Testis (tissue), 2 donors: ENCODE data around the gene SMOC2.

Experiments
- POLR2A ChIP-seq: fragments of 450-650 bp; IDR thresholded peaks from one replicate; pipeline ENCODE4 v1.6.1; 2017; ENCODE audit warnings: antibody characterized with exemption, mild to moderate bottlenecking, moderate library complexity
- TF ChIP-seq, protein P1 (sequence below), 3 experiments: fragments of 450-650 bp in 2 of 3; fragments of 200-600 bp in 1 of 3; sonication (generic) in 1 of 3; IDR thresholded peaks; one replicate each; pipeline ENCODE4 v1.5.1; 2016 to 2019; ENCODE audit warnings: antibody characterized with exemption in 3 of 3, mild to moderate bottlenecking in 2 of 3, moderate library complexity in 1 of 3

DNA sequence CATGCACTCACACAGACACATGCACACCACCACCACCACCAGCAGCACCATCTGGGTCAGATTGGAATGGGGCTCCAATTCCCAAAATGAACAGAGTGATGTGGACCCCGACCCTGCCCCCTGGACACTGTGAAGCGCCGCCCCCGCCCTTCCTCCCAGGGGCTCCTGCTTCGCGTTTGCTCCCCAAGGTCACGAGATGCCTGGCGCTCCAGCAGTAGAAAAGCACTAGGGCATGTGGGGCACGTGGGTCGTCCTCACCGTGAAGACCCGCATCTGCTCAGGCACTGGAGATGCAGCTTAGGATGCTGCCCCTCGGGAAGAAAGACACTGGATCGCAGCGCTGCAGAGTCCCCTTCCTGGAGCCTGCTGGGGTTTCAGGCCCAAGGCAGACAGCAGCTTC lies 184.0 kb downstream of the SMOC2 start:
- TF ChIP-seq, protein P1, sequence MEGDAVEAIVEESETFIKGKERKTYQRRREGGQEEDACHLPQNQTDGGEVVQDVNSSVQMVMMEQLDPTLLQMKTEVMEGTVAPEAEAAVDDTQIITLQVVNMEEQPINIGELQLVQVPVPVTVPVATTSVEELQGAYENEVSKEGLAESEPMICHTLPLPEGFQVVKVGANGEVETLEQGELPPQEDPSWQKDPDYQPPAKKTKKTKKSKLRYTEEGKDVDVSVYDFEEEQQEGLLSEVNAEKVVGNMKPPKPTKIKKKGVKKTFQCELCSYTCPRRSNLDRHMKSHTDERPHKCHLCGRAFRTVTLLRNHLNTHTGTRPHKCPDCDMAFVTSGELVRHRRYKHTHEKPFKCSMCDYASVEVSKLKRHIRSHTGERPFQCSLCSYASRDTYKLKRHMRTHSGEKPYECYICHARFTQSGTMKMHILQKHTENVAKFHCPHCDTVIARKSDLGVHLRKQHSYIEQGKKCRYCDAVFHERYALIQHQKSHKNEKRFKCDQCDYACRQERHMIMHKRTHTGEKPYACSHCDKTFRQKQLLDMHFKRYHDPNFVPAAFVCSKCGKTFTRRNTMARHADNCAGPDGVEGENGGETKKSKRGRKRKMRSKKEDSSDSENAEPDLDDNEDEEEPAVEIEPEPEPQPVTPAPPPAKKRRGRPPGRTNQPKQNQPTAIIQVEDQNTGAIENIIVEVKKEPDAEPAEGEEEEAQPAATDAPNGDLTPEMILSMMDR (IDR thresholded peaks at IDR 0.05): no peak
- TF ChIP-seq POLR2A: no peak
